ENCODE results near the gene CDH18.

Gene CDH18

GRCh38 chr5:19950897-19951296, 37.1 kb downstream of the CDH18 start:
- DNase-seq (ENCODE audit: low read depth, low spot score), result no peak
- no peak overlapping the region for H3K4me3 ChIP-seq (ENCODE audit: low read length)

GRCh38 chr5:19940192-19940591, 47.8 kb downstream of the CDH18 start:
- H3K4me3 ChIP-seq (ENCODE audit: low read length), result no peak overlapping the region
- no peak for DNase-seq (ENCODE audit: low read depth, low spot score)

- DNase-seq (ENCODE audit: low read depth, low spot score), result no peak
- no peak overlapping the region for H3K4me3 ChIP-seq (ENCODE audit: low read length)
Measured at GRCh38 chr5:19930451-19930850, 57.5 kb downstream of the CDH18 start.

- no peak overlapping the region for H3K4me3 ChIP-seq (ENCODE audit: low read length)
Measured at GRCh38 chr5:19928562-19929421, 59.2 kb downstream of the CDH18 start.

GRCh38 chr5:19927919-19928318, 60.1 kb downstream of the CDH18 start:
- no peak for DNase-seq (ENCODE audit: low read depth, low spot score)
- no peak overlapping the region for H3K4me3 ChIP-seq (ENCODE audit: low read length)

More at GRCh38 chr5:19928562-19929421, 59.2 kb downstream of the CDH18 start:
- DNase-seq (ENCODE audit: low read depth, low spot score), result no peak

- no peak overlapping the region for H3K4me3 ChIP-seq (ENCODE audit: low read length)
- no peak for DNase-seq (ENCODE audit: low read depth, low spot score)
Measured at GRCh38 chr5:19927170-19927569, 60.8 kb downstream of the CDH18 start.

GRCh38 chr5:19923742-19924141, 64.3 kb downstream of the CDH18 start:
- DNase-seq (ENCODE audit: low read depth, low spot score), result no peak
- no peak overlapping the region for H3K4me3 ChIP-seq (ENCODE audit: low read length)

- DNase-seq (ENCODE audit: low read depth, low spot score), result no peak
- no peak overlapping the region for H3K4me3 ChIP-seq (ENCODE audit: low read length)
Measured at GRCh38 chr5:19920761-19921160, 67.2 kb downstream of the CDH18 start.

- H3K4me3 ChIP-seq (ENCODE audit: low read length), result no peak overlapping the region
- no peak for DNase-seq (ENCODE audit: low read depth, low spot score)
Measured at GRCh38 chr5:19918780-19919179, 69.2 kb downstream of the CDH18 start.

GRCh38 chr5:19917588-19918122, 70.3 kb downstream of the CDH18 start:
- no peak overlapping the region for H3K4me3 ChIP-seq (ENCODE audit: low read length)
- no peak for DNase-seq (ENCODE audit: low read depth, low spot score)

- no peak for DNase-seq (ENCODE audit: low read depth, low spot score)
Measured at GRCh38 chr5:19910136-19910535, 77.9 kb downstream of the CDH18 start.

GRCh38 chr5:19904766-19905165, 83.2 kb downstream of the CDH18 start:
- no peak overlapping the region for H3K4me3 ChIP-seq (ENCODE audit: low read length)
- DNase-seq (ENCODE audit: low read depth, low spot score), result no peak

More at GRCh38 chr5:19910136-19910535, 77.9 kb downstream of the CDH18 start:
- H3K4me3 ChIP-seq (ENCODE audit: low read length), result no peak overlapping the region

- no peak for DNase-seq (ENCODE audit: low read depth, low spot score)
Measured at GRCh38 chr5:19903611-19904010, 84.4 kb downstream of the CDH18 start.

GRCh38 chr5:19902316-19902934, 85.6 kb downstream of the CDH18 start:
- no peak overlapping the region for H3K4me3 ChIP-seq (ENCODE audit: low read length)
- no peak for DNase-seq (ENCODE audit: low read depth, low spot score)

More at GRCh38 chr5:19903611-19904010, 84.4 kb downstream of the CDH18 start:
- H3K4me3 ChIP-seq (ENCODE audit: low read length), result no peak overlapping the region

GRCh38 chr5:19900269-19900668, 87.7 kb downstream of the CDH18 start:
- DNase-seq (ENCODE audit: low read depth, low spot score), result no peak
- no peak overlapping the region for H3K4me3 ChIP-seq (ENCODE audit: low read length)

GRCh38 chr5:19891658-19892057, 96.3 kb downstream of the CDH18 start:
- DNase-seq (ENCODE audit: low read depth, low spot score), result no peak
- H3K4me3 ChIP-seq (ENCODE audit: low read length), result no peak overlapping the region

- no peak for DNase-seq (ENCODE audit: low read depth, low spot score)
Measured at GRCh38 chr5:19886123-19886917, 101.7 kb downstream of the CDH18 start.

GRCh38 chr5:19885040-19885824, 102.8 kb downstream of the CDH18 start:
- no peak for DNase-seq (ENCODE audit: low read depth, low spot score)
- H3K4me3 ChIP-seq (ENCODE audit: low read length), result no peak overlapping the region

More at GRCh38 chr5:19886123-19886917, 101.7 kb downstream of the CDH18 start:
- H3K4me3 ChIP-seq (ENCODE audit: low read length), result no peak overlapping the region

Measured in Jurkat, Clone E6-1 (cell line).